Measurements from ENCODE around the gene IFRD2.

- TF ChIP-seq, protein P1, sequence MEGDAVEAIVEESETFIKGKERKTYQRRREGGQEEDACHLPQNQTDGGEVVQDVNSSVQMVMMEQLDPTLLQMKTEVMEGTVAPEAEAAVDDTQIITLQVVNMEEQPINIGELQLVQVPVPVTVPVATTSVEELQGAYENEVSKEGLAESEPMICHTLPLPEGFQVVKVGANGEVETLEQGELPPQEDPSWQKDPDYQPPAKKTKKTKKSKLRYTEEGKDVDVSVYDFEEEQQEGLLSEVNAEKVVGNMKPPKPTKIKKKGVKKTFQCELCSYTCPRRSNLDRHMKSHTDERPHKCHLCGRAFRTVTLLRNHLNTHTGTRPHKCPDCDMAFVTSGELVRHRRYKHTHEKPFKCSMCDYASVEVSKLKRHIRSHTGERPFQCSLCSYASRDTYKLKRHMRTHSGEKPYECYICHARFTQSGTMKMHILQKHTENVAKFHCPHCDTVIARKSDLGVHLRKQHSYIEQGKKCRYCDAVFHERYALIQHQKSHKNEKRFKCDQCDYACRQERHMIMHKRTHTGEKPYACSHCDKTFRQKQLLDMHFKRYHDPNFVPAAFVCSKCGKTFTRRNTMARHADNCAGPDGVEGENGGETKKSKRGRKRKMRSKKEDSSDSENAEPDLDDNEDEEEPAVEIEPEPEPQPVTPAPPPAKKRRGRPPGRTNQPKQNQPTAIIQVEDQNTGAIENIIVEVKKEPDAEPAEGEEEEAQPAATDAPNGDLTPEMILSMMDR (IDR thresholded peaks at IDR 0.05) = no peak
- no peak for TF ChIP-seq ZFX (IDR thresholded peaks at IDR 0.05; ENCODE audit: borderline replicate concordance)
Observed at GRCh38 chr3:50276762-50277101, 15.5 kb downstream of the IFRD2 start.

Measured in 22Rv1 (cell line).